DLD1 (cell line): ENCODE measurements around the gene TNNI2.

ENCODE experiments used
- in situ Hi-C: cut with HindIII; loops from 2 replicates; pipeline ENCODE4 v1.10.0; 2017; ENCODE audit warnings: low sequenced_read_pairs

The TNNI2 gene

GRCh38 chr11:1844221-1845094 is 5.7 kb downstream of the TNNI2 start:
- in situ Hi-C loops: no loop called here

DNA sequence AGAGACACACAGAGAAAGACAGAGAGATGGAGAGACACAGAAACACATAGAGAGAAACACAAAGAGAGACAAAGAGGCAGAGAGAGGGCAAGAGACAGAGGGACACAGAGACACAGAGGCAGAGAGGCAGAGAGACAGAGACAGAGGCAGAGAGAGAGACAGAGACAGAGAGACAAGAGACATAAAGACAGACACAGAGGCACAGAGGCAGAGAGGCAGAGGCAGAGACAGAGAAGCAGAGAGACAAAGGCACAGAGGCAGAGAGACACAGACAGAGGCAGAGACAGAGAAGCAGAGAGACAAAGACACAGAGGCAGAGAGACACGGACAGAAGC is 6.3 kb downstream of the TNNI2 start:
- in situ Hi-C loops: no loop called here

DNA sequence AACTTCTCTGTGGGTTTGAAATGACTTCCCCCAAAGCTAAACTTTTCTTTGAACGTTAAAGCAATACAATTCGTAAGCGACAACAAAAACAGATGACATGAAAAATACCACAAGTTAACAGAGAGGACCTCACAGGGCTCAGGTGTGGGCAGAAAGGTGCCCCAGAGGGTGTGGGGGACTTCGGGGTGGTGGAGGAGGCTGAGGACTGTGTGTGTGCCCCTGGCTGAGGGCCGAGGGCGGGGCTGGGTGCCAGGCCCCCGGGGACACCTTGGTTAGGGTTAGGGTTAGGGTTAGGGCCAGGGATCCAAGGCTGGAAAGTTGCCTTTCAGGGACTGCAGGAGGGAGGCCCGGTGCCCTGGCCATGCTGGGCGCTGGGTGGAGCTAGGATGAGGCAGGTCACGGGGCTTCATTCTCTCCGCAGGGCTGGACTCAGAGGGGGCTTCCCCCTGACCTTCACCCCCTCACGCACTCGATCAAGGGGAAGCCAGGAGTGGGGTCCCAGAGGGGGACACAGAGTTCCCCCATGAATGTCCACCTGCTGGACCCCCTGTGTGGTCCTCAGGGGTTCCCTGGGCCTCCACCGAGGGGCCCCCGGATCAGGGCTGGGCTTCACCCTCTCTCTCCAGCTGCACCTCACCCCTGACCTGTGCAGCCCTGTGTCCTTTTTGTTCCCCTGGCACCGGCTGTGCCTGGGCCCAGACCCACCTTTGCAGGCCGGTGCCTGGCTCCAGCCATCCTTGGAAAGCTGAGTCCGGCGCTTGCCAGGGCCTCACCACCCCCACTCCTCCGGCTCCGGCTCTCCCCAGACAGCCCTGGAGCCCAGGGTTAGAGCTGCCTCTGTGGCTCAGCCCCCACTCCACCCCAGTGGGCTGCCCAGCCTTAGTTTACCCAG is 7.0 kb downstream of the TNNI2 start:
- in situ Hi-C loops: no loop called here

GRCh38 chr11:1846453-1846932 is 7.7 kb downstream of the TNNI2 start:
- in situ Hi-C loops: no loop called here

DNA sequence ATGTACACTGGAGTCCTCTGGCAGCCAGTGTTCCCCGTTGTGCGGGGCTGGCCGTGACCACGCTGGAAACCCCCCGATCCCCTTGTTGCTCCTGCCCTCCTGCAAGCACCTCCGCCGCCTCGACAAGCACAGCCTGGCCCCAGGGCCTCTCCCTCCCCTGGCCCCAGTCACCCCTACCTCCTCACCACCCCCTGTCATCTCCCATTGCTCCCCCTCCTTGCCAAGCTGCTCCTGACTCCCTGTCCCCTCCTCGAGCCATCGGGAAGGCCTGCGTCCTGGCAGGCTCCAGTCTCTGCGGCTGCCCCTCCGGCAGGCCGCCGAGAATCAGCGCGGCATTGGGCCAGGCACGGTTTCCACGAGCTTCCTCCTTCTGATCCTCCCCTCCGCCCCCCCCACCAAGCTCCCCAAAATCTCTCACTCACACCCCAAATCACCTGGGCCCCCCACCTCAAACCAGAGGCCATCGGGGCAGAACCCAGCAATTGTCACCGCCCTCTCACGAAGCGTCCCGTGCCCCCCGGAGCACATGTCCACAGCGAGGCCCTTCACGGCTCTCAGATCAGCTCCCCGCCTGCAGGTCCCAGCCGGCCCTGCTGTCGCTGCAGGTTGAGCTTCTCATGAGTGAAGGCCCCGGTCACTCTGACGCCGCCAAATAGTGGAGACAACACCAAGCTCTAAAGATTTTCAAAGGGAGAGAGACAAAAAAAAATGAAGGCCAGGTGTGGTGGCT is 8.4 kb downstream of the TNNI2 start:
- in situ Hi-C loops: no loop called here

- in situ Hi-C loops: no loop called here
Measured at GRCh38 chr11:1847926-1848639, 9.3 kb downstream of the TNNI2 start.

DNA sequence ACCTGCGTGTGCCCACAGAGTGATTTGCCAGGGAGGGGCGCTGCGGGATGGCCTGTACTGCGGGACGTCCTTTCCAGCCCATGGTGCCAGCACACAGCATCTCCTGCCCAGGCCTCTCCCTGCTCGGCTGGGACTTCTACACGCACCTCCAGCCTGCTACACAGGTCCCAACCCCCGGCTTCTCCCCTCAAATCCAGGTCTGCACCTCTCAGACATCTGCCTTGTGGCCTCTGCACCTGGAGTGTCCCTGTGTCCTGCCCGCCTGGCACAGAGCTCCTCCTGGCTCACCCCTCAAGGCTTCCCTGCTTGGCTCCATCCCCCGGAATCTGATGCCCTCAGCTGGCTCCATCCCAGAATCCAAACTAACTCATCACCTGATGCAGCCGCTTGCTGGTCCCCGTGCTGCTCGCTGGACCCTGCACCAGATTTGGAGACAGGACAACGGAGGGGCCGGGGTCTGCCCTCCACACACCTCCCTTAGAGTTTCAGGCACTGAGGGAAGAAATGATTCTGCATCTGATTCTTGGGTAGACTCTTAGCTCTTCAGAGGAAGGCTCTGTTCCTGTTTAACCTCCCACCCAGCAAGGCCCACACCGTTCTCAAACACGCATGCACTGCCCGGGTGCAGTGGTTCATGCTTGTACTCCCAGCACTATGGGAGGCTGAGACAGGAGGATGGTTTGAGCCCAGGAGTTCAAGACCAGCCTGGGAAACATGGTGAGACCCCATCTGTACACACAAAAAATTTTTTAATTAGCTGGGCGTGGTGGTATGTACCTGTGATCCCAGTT is 10.1 kb downstream of the TNNI2 start:
- in situ Hi-C loops: no loop called here

DNA sequence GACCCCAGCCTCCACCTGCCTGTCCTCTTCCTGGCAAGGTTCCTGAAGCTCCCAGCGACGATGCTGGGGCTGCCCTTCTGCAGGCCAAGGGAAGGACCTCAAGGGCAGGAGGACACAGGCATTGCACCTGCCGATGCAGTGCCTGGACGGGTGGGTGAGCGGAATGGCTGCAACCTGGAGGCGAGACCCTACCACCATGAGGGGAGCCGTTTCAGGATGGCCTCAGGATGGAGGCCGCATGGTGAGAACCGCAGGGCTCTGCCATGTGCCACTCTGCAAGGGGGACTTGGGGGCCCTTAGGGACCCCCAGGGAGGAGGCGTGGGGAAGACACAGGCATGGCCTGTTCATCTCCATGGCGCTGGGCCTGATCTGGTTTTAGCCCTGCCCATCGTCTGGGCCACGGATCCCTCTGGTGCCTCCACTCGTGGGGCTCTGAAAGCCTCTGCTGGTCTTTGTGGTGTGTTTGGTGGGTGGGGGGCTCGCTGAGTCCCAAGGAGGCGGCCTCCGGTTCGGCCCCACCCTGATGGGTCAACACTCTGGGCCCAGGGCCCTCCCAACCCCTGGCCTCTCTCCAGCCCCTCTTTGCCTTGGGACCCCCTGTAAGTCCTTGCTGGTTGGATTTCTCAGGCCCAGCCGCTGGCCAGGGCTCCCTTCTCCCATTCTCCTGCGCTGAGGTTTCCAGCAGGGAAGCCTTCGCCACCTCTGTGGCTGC is 12.8 kb downstream of the TNNI2 start:
- in situ Hi-C loops: no loop called here

DNA sequence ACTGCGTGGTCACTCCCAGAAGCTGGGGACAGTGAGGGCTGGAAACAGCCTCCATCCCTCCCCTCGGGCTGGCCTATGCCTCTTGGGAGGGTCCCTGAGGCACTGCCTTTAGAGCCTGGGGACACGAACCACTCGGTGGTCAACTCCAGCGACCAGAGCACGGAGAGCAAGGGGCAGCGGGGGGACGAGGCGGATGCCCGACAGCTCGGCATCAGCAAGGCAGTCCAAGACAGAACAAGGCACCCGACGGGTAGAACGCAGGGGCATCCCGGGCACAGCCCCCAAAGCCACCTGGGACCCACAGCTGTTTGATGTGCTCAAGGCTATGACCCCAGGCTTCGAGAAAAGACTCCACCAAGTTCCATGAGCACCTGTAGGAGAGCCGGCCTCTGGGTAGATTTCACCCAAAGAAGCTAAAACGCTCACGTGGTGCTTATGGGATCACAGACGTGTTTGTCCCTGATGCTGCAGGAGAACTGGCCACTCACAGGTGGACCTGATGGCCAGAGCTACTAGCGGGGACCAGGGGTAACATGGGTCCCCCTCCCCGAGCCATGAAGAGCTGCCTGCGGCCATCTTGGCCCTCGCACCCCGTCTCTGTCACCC is 13.6 kb downstream of the TNNI2 start:
- in situ Hi-C loops: no loop called here

DNA sequence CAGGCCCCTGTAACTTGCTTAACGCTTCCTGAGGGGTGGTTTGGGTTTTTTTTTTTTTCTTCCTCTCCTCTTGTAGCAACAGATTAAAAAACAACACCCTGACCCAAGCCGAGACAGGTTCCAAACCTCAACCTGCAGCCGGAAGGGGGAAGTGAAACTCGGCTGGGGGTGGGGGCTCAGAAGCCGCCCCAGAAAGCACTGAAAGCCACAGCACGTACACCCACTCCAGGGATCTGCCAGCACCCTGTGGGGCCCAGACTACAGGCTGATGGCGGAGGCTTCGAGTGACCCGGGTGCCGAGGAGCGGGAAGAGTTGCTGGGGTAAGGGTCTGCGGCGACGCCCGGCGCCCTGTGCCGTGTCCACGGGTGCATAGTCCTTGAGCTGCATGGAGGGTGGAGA is 14.1 kb downstream of the TNNI2 start, which contains the start of gene LSP1:
Gene LSP1, plus strand, starts transcription at position 208 of the 400 bp plus-strand sequence. Its CDS starts 61 bp downstream, at position 269.
- in situ Hi-C loops: no loop called here

DNA sequence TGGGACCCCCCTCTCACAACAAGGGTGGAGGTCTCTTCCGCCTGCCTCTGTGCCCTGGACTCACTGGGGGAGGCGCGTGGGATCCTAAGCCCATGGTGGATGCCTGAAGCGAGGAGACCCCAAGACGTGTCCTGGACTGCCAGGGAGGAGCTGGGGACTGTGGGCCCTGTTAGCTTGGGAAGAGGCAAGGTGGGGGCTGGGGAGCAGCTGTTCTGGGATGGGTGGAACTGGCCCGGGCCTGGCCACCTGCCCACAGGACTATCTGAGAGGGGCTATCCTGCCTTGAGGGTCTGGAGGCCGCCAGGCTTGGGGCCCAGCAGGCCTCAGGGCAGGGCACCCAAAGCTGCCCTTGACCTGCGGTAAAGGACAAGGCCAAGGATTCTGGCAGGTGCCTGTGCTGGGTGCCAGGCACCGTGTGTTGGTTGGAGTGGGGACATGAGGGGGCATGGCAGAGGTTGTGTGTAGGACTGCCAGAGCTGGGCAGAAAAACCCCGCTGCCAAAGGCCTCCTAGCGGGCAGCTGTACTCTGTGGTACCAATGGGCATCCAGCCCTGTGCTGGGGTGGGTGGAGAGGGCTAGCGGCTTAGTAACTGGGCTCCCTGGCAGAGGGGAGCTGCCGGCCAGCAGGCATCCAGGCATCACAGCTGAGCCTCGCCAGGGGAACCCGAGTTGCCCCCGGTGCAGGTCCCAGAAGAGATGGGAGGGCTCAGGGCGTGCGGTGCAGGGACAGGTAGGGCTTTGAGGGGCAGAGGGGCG is 14.8 kb downstream of the TNNI2 start:
- in situ Hi-C loops: no loop called here

DNA sequence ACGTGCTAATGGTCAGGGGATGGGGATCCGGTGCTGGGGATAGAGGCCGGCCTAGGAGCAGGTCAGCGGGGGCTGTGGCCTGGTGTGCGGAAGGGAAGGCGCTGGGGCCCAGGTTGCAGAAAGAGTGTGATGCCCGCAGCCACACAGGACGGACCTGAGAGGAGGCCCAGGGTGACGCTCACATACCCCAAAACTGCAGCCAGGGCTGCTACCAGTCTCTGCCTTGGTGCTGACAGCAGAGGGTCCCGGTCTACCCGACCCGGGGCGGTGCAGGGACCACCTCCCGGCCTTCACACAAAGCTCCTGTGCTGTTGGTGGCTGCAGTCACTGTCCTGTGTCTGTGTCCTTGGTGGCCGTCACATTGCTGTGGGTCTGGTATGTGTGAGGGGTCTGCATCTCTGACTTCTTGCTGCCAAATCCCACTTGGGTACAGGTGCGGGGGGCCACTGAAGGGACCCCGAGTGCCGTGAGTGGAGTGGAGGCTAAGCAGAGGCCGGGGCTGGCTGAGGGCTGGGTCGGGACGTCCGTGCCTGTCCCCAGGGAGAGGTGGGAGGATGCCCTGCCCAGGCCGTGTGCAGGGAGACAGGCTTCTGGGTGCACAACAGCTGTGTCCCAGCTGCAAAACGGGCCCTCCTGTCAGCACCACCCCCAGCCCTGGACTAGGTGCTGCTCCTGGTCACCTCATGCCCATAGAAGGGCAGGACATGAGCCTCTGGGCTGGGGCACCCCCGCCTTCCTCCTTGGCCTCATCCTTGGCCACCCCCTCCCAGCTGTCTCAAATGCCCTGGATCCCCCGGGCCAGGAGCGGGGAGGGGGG is 15.6 kb downstream of the TNNI2 start:
- in situ Hi-C loops: no loop called here

GRCh38 chr11:1854949-1855885 is 16.4 kb downstream of the TNNI2 start:
- in situ Hi-C loops: no loop called here

- in situ Hi-C loops: no loop called here
Measured at GRCh38 chr11:1855886-1856265, 17.1 kb downstream of the TNNI2 start.

GRCh38 chr11:1856306-1857005 is 17.7 kb downstream of the TNNI2 start:
- in situ Hi-C loops: no loop called here
